Measurements from ENCODE around the gene SLC49A3. TPM values are rescaled to one million over a fixed set of nuclear protein-coding genes. Genes with fewer than 3 reads are reported as not detected.

Gene SLC49A3
- total RNA-seq, 1 experiment from 2014 or later = 5.5 TPM

DNA sequence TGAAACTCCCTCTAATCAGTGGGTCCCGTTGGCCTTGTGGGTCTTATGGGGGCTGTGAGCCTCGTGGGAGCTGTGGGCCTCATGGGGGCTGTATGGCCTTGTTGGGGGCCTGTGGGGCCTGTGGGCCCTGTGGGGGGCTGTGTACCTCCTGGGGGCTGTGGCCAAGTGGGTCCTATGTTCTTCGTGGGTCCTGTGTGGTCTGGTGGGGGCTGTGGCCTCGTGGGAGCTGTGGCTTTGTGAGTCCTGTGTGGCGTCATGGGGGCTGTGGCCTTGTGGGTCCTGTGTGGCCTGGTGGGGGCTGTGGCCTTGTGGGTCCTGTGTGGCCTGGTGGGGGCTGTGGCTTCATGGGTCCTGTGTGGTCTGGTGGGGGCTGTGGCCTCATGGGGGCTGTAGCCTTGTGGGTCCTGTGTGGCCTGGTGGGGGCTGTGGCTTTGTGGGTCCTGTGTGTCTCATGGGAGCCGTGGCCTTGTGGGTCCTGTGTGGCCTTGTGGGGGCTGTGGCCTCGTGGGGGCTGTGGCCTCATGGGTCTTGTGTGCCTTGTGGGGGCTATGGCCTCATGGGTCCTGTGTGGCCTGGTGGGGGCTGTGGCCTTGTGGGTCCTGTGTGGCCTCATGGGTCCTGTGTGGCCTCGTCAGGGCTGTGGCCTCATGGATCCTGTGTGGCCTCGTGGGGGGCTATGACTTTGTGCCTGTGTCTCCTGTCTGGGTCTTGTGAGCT lies 24.1 kb upstream of the SLC49A3 start:
- Histone ChIP-seq H2AFZ (ENCODE audit: low read depth, low read length, poor library complexity, severe bottlenecking) (no peak overlapping the region), H3K4me3 (replicated peaks in 1 of 2; ENCODE audit: low read depth in 1 of 2, low read length in 2 of 2) (no peak overlapping the region), H3K27me3 (ENCODE audit: insufficient read depth, low read length) (no peaks in the 10 kb centered on the region), H3K9ac (ENCODE audit: low read length) (no peak overlapping the region), H3K27ac (ENCODE audit: low read depth, low read length) (no peak overlapping the region), H3K4me1 (ENCODE audit: control insufficient read depth in 1 of 2, insufficient read depth in 2 of 2, low read length in 2 of 2) (no peaks in the 10 kb centered on the region), H3K9me2 (ENCODE audit: insufficient read depth) (no peaks in the 10 kb centered on the region), H3K4me2 (ENCODE audit: low read length) (no peak overlapping the region), H3K9me3 (ENCODE audit: control insufficient read depth in 1 of 2, insufficient read depth in 1 of 2, low read depth in 1 of 2, low read length in 2 of 2) (no peaks in the 10 kb centered on the region), H3K36me3 (ENCODE audit: control insufficient read depth in 1 of 2, insufficient read depth in 2 of 2, low read length in 2 of 2) (no peaks in the 10 kb centered on the region), H4K20me1 (ENCODE audit: insufficient read depth) (no peaks in the 10 kb centered on the region), H3K79me2 (ENCODE audit: insufficient read depth, low read length) (peaks cover 78% of the 10 kb centered on the region)
- intact Hi-C loops (cut with micrococcal nuclease) = no loop called here
- no peak for DNase-seq (ENCODE audit: low read depth, low spot score)
- RAD21 ChIA-PET (ENCODE audit: low non-redundant PET in 1 of 2, low total read pairs in 2 of 2, uncharacterized antibody in 2 of 2, unreplicated experiment in 2 of 2) = no interaction called here
- no peak for ATAC-seq
- no peak for TF ChIP-seq POLR2AphosphoS5 (IDR thresholded peaks at IDR 0.05; ENCODE audit: low read depth, low read length)
- no peak for TF ChIP-seq ZFX (IDR thresholded peaks at IDR 0.05)
- TF ChIP-seq, protein P1, sequence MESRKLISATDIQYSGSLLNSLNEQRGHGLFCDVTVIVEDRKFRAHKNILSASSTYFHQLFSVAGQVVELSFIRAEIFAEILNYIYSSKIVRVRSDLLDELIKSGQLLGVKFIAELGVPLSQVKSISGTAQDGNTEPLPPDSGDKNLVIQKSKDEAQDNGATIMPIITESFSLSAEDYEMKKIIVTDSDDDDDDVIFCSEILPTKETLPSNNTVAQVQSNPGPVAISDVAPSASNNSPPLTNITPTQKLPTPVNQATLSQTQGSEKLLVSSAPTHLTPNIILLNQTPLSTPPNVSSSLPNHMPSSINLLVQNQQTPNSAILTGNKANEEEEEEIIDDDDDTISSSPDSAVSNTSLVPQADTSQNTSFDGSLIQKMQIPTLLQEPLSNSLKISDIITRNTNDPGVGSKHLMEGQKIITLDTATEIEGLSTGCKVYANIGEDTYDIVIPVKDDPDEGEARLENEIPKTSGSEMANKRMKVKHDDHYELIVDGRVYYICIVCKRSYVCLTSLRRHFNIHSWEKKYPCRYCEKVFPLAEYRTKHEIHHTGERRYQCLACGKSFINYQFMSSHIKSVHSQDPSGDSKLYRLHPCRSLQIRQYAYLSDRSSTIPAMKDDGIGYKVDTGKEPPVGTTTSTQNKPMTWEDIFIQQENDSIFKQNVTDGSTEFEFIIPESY (IDR thresholded peaks at IDR 0.05; ENCODE audit: extremely low read depth, insufficient replicate concordance, low read length) = no peak
- TF ChIP-seq, protein P2, sequence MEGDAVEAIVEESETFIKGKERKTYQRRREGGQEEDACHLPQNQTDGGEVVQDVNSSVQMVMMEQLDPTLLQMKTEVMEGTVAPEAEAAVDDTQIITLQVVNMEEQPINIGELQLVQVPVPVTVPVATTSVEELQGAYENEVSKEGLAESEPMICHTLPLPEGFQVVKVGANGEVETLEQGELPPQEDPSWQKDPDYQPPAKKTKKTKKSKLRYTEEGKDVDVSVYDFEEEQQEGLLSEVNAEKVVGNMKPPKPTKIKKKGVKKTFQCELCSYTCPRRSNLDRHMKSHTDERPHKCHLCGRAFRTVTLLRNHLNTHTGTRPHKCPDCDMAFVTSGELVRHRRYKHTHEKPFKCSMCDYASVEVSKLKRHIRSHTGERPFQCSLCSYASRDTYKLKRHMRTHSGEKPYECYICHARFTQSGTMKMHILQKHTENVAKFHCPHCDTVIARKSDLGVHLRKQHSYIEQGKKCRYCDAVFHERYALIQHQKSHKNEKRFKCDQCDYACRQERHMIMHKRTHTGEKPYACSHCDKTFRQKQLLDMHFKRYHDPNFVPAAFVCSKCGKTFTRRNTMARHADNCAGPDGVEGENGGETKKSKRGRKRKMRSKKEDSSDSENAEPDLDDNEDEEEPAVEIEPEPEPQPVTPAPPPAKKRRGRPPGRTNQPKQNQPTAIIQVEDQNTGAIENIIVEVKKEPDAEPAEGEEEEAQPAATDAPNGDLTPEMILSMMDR (IDR thresholded peaks at IDR 0.05 in 2 of 3, conservative IDR thresholded peaks at IDR 0.05 in 1 of 3; ENCODE audit: borderline replicate concordance in 1 of 3, insufficient read depth in 1 of 3, low read depth in 2 of 3, low read length in 2 of 3) = no peak
- TF ChIP-seq CEBPB (IDR thresholded peaks at IDR 0.05; ENCODE audit: low read depth) = no peak
- no peak for TF ChIP-seq POLR2A (IDR thresholded peaks at IDR 0.05; ENCODE audit: borderline replicate concordance, extremely low read depth, insufficient read depth, insufficient read length)
- TF ChIP-seq, protein P3, sequence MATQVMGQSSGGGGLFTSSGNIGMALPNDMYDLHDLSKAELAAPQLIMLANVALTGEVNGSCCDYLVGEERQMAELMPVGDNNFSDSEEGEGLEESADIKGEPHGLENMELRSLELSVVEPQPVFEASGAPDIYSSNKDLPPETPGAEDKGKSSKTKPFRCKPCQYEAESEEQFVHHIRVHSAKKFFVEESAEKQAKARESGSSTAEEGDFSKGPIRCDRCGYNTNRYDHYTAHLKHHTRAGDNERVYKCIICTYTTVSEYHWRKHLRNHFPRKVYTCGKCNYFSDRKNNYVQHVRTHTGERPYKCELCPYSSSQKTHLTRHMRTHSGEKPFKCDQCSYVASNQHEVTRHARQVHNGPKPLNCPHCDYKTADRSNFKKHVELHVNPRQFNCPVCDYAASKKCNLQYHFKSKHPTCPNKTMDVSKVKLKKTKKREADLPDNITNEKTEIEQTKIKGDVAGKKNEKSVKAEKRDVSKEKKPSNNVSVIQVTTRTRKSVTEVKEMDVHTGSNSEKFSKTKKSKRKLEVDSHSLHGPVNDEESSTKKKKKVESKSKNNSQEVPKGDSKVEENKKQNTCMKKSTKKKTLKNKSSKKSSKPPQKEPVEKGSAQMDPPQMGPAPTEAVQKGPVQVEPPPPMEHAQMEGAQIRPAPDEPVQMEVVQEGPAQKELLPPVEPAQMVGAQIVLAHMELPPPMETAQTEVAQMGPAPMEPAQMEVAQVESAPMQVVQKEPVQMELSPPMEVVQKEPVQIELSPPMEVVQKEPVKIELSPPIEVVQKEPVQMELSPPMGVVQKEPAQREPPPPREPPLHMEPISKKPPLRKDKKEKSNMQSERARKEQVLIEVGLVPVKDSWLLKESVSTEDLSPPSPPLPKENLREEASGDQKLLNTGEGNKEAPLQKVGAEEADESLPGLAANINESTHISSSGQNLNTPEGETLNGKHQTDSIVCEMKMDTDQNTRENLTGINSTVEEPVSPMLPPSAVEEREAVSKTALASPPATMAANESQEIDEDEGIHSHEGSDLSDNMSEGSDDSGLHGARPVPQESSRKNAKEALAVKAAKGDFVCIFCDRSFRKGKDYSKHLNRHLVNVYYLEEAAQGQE (IDR thresholded peaks at IDR 0.05; ENCODE audit: low read depth) = no peak
- no peak for TF ChIP-seq JUND (IDR thresholded peaks at IDR 0.05)
- no peak for TF ChIP-seq SIN3A (IDR thresholded peaks at IDR 0.05; ENCODE audit: low read depth)
- no TSS peak for BruUV-seq (replicated peaks)
- POLR2A ChIA-PET = no interaction called here
- CTCF ChIA-PET = no interaction called here

All from HCT116 (cell line).